Neural crest cell (in vitro differentiated cells): ENCODE results near the gene PER3. TPM values are rescaled to one million over a fixed set of nuclear protein-coding genes. Genes with fewer than 3 reads are reported as not detected.
A peak's percentile ranks its signal among the peaks of the same experiment; 100 is the strongest.

Experiments
- DNase-seq: peaks from one replicate; pipeline ENCODE4 v3.0.0; 2021; ENCODE audit warnings: low read depth, mixed read lengths, low spot score
- H3K27ac Mint-ChIP-seq: one replicate; pipeline ENCODE4 v1.8.0; 2021; ENCODE audit warnings: mild to moderate bottlenecking, mixed read lengths; ENCODE audit not compliant: unreplicated experiment
- H3K27me3 Mint-ChIP-seq: 2 replicates; pipeline ENCODE4 v1.8.0; 2021; ENCODE audit warnings: low read depth, mild to moderate bottlenecking, mixed read lengths
- H3K36me3 Mint-ChIP-seq: 2 replicates; pipeline ENCODE4 v1.8.0; 2021; ENCODE audit warnings: low read depth, mild to moderate bottlenecking, mixed read lengths
- H3K4me1 Mint-ChIP-seq: 2 replicates; pipeline ENCODE4 v1.8.0; 2021; ENCODE audit warnings: mixed read lengths
- H3K4me3 Mint-ChIP-seq: one replicate; pipeline ENCODE4 v1.8.0; 2021; ENCODE audit warnings: mild to moderate bottlenecking, mixed read lengths
- H3K9me3 Mint-ChIP-seq: 2 replicates; pipeline ENCODE4 v1.8.0; 2021; ENCODE audit warnings: mixed read lengths
- total RNA-seq: library from RNA; stranded (reverse); gene quantifications from 2 replicates; pipeline ENCODE4 v1.2.1, GENCODE V29; 2021
- TF ChIP-seq, protein P1 (sequence below): fragments of 200-600 bp; sonication (generic); conservative IDR thresholded peaks from 2 replicates; pipeline ENCODE4 v1.5.0; 2021; ENCODE audit warnings: antibody characterized with exemption, mild to moderate bottlenecking

The PER3 gene
- total RNA-seq, 1 donor from 2014 or later = 5.3 TPM

DNA sequence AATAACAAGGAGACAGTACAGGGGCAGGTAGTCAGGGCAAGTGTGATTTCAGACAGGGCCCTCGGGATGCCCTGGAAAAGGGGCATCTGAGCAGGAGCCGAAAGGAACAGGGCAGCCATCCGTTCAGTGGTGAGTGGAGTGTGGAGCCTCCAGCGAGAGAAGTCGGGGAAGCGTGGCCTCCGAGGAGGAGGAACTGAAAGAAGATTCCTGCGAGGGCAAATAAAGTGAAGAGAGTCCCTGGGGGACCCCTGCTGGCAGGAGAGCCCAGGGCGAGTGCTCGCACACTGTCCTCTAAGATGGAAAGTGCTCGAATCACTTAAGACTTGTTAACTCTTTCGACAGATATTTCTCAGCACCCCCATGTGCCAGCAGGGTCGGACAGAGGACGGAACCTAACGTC, 72.3 kb downstream of the PER3 start:
- H3K27ac Mint-ChIP-seq = no peak overlapping the region
- no peak for DNase-seq
- H3K4me1 Mint-ChIP-seq = no peaks in the 10 kb centered on the region
- no peaks in the 10 kb centered on the region for H3K27me3 Mint-ChIP-seq
- no peaks in the 10 kb centered on the region for H3K36me3 Mint-ChIP-seq
- no peaks in the 10 kb centered on the region for H3K9me3 Mint-ChIP-seq
- no peak overlapping the region for H3K4me3 Mint-ChIP-seq
- TF ChIP-seq, protein P1, sequence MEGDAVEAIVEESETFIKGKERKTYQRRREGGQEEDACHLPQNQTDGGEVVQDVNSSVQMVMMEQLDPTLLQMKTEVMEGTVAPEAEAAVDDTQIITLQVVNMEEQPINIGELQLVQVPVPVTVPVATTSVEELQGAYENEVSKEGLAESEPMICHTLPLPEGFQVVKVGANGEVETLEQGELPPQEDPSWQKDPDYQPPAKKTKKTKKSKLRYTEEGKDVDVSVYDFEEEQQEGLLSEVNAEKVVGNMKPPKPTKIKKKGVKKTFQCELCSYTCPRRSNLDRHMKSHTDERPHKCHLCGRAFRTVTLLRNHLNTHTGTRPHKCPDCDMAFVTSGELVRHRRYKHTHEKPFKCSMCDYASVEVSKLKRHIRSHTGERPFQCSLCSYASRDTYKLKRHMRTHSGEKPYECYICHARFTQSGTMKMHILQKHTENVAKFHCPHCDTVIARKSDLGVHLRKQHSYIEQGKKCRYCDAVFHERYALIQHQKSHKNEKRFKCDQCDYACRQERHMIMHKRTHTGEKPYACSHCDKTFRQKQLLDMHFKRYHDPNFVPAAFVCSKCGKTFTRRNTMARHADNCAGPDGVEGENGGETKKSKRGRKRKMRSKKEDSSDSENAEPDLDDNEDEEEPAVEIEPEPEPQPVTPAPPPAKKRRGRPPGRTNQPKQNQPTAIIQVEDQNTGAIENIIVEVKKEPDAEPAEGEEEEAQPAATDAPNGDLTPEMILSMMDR = peak; percentile 14

DNA sequence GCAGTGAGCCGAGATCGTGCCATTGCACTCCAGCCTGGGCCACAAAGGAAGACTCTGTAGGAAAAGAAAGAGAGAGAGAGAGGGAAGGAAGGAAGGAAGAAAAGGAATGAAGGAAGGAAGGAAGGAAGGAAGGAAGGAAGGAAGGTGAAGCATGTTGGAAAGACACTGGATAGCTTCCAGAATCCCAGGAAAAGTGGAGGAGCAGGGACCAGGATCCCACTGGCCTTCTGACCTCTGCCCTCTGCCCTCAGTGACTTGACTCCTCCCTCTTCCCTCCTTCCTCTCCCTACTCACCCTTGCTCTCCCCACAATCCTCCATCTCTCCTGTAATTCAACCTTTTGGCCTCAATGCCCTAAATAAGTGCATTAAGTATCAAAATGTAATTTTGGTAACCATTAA, 72.9 kb downstream of the PER3 start:
- H3K36me3 Mint-ChIP-seq = no peaks in the 10 kb centered on the region
- H3K27me3 Mint-ChIP-seq = no peaks in the 10 kb centered on the region
- H3K27ac Mint-ChIP-seq = no peak overlapping the region
- TF ChIP-seq, protein P1 = no peak
- no peaks in the 10 kb centered on the region for H3K9me3 Mint-ChIP-seq
- H3K4me3 Mint-ChIP-seq = no peak overlapping the region
- no peak for DNase-seq
- H3K4me1 Mint-ChIP-seq = no peaks in the 10 kb centered on the region

DNA sequence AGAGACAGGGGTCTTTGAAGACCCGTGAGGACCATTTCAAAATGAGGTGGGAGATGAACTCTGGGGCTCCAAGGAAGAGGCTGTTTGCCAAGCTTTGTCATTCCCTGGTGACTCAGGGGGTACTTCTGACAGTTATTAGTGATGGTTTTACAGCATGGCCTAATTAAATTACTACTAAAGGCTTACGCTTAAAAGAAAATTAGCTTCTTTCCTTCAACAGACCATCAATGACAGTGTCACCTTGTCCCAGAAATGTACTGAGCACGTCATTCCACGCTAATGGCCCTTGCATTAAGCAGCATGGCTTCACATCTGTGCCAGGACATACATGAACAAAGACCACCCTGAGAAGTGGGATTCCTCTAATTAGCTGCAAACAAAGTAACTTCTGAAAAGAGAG, 73.9 kb downstream of the PER3 start:
- Mint-ChIP-seq H3K4me1 (no peaks in the 10 kb centered on the region), H3K27me3 (no peaks in the 10 kb centered on the region), H3K27ac (no peak overlapping the region), H3K36me3 (no peaks in the 10 kb centered on the region), H3K4me3 (no peak overlapping the region), H3K9me3 (no peaks in the 10 kb centered on the region)
- DNase-seq = no peak
- TF ChIP-seq, protein P1 = no peak

DNA sequence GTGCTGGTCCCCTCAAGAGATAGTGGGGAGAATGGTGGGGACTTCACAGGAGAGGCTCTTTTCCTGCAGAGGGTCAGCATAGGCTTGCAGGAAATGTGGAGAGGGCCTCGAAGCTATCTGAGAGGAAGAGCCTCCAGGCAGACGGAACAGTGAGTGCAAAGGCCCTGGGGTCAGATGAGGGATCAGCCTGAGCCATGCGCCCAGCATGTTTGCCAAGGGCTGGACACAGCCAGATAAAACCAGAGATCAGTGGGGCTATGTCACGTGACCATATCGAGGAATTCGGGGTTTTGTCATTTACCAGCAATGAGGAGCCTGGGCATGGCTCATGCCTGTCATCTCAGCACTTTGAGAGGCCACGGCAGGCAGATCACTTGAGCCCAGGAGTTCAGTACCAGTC, 75.3 kb downstream of the PER3 start:
- DNase-seq = no peak
- no peak overlapping the region for H3K27ac Mint-ChIP-seq
- H3K27me3 Mint-ChIP-seq = no peaks in the 10 kb centered on the region
- no peak overlapping the region for H3K4me3 Mint-ChIP-seq
- H3K4me1 Mint-ChIP-seq = peaks cover 4% of the 10 kb centered on the region
- H3K36me3 Mint-ChIP-seq = no peaks in the 10 kb centered on the region
- no peaks in the 10 kb centered on the region for H3K9me3 Mint-ChIP-seq
- TF ChIP-seq, protein P1 = no peak

DNA sequence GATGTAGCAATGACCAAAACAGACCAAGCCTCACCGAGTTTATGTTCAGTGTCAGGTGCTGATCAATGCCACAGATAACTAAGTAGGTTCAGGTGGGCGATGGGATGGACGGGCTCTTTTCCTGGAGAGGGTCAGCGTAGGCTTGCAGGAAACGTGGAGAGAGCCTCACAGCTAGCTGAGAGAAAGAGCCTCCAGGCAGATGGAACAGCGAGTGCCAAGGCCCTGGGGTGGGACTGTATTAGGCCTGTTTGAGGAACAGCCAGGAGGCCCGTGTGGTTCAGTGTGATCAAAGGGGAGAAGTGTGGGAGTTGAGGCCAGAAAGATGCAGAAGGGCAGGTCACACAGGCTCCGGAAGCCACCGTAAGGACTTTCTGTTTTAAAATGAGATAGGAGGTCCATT, 76.0 kb downstream of the PER3 start:
- TF ChIP-seq, protein P1 = no peak
- no peak overlapping the region for H3K4me3 Mint-ChIP-seq
- no peaks in the 10 kb centered on the region for H3K9me3 Mint-ChIP-seq
- DNase-seq = no peak
- no peaks in the 10 kb centered on the region for H3K27me3 Mint-ChIP-seq
- peaks cover 7% of the 10 kb centered on the region for H3K4me1 Mint-ChIP-seq
- no peak overlapping the region for H3K27ac Mint-ChIP-seq
- H3K36me3 Mint-ChIP-seq = no peaks in the 10 kb centered on the region

DNA sequence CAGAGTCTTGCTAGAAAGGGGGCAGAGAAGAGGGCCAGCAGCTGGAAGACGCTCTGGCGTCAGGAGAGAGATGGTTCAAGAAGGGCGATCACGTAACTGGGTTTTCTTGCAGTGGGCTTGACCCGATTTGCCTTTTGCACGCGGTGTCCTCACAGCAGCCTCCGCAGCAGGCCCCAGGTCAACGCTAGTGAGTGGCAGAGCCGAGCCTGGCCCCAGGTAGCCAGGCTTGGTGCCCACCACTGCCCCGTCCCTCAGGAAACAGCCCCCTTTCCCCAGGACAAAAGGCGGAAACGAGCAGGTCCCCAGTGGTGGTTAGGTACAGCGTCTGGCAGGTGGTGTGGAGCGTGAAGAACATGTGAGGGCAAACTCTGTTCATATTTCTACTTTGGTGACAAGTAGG, 77.4 kb downstream of the PER3 start:
- H3K4me3 Mint-ChIP-seq = no peak overlapping the region
- no peak for DNase-seq
- H3K36me3 Mint-ChIP-seq = no peaks in the 10 kb centered on the region
- no peaks in the 10 kb centered on the region for H3K27me3 Mint-ChIP-seq
- TF ChIP-seq, protein P1 = no peak
- H3K27ac Mint-ChIP-seq = no peak overlapping the region
- peaks cover 7% of the 10 kb centered on the region for H3K4me1 Mint-ChIP-seq
- H3K9me3 Mint-ChIP-seq = no peaks in the 10 kb centered on the region
